Spinal cord (tissue), 10 donors: Measurements from ENCODE around the gene SHMT2. TPM values are rescaled to one million over a fixed set of nuclear protein-coding genes. Genes with fewer than 3 reads are reported as not detected.
A peak's percentile ranks its signal among the peaks of the same experiment; 100 is the strongest.

Experiments
- DNase-seq, 6 donors: peaks; one replicate each; pipeline versions ENCODE4 v3.0.0 to v3.0.0-alpha.2; 2013 to 2015; ENCODE audit warnings: low spot score in 6 of 6, low read depth in 4 of 6
- H3K27ac ChIP-seq: one replicate; pipeline ENCODE4 v1.5.1; 2013; ENCODE audit warnings: low read depth, low read length, control low read depth
- H3K27me3 ChIP-seq: one replicate; pipeline ENCODE4 v1.6.1; 2013; ENCODE audit warnings: low read length; ENCODE audit not compliant: control insufficient read depth, insufficient read depth
- H3K36me3 ChIP-seq: one replicate; pipeline ENCODE4 v1.6.1; 2013; ENCODE audit warnings: low read length; ENCODE audit not compliant: control insufficient read depth, insufficient read depth
- H3K4me1 ChIP-seq: one replicate; pipeline ENCODE4 v1.6.1; 2013; ENCODE audit warnings: low read length; ENCODE audit not compliant: control insufficient read depth, insufficient read depth
- H3K4me3 ChIP-seq: one replicate; pipeline ENCODE4 v1.5.1; 2013; ENCODE audit warnings: low read depth, low read length, control low read depth
- H3K9me3 ChIP-seq: one replicate; pipeline ENCODE4 v1.6.1; 2013; ENCODE audit warnings: low read length; ENCODE audit not compliant: control insufficient read depth, insufficient read depth
- WGBS: methylation state at CpG from one replicate; pipeline ENCODE4 v1.1.5; 2013; ENCODE audit warnings: missing lambda C conversion rate; ENCODE audit not compliant: insufficient coverage; 5-methylcytosine and 5-hydroxymethylcytosine counted together
- polyA plus RNA-seq, 2 donors: library from polyadenylated mRNA; unstranded; fragments of 120-200 nt; gene quantifications; one replicate each; pipeline ENCODE4 v1.2.1, GENCODE V29; 2013; ENCODE audit not compliant: insufficient read length in 2 of 2
- total RNA-seq, 2 donors: library from RNA; depleted of rRNA in 1 of 2; stranded (reverse); fragments of 120-200 nt in 1 of 2; fragments of >200 nt in 1 of 2; gene quantifications; one replicate each; pipeline versions ENCODE4 v1.2.3 to v1.2.4, GENCODE V29; 2013 to 2014
- donor health status: healthy.

The SHMT2 gene
- total and polyA plus RNA-seq, 4 donors: 37.5 to 62.6 (median 57.8) TPM

GRCh38 chr12:57242329-57242690 is 12.8 kb downstream of the SHMT2 start:
- peaks cover 69% of the 10 kb centered on the region for H3K4me1 ChIP-seq

GRCh38 chr12:57242691-57243454 is 13.4 kb downstream of the SHMT2 start:
- 1% methylated on average over 41 of the region's 45 CpGs for WGBS
- Histone ChIP-seq H3K4me3 (peak overlapping the region; percentile 38), H3K9me3 (no peaks in the 10 kb centered on the region), H3K27ac (no peak overlapping the region), H3K27me3 (peaks cover 59% of the 10 kb centered on the region), H3K4me1 (peaks cover 64% of the 10 kb centered on the region), H3K36me3 (no peaks in the 10 kb centered on the region)
- DNase-seq: peak in 4 of 6 donors; percentile 83 to 98 (median 91)

More at GRCh38 chr12:57242329-57242690, 12.8 kb downstream of the SHMT2 start:
- no peaks in the 10 kb centered on the region for H3K36me3 ChIP-seq
- DNase-seq: peak in 2 of 6 donors; percentile 93 to 95
- H3K4me3 ChIP-seq: peak overlapping the region; percentile 38
- WGBS: 2% methylated on average over 16 of the region's 18 CpGs
- H3K27me3 ChIP-seq: peaks cover 64% of the 10 kb centered on the region
- H3K9me3 ChIP-seq: no peaks in the 10 kb centered on the region
- H3K27ac ChIP-seq: no peak overlapping the region

- Histone ChIP-seq H3K9me3 (no peaks in the 10 kb centered on the region), H3K27me3 (peaks cover 50% of the 10 kb centered on the region), H3K36me3 (no peaks in the 10 kb centered on the region), H3K27ac (no peak overlapping the region), H3K4me1 (peaks cover 55% of the 10 kb centered on the region), H3K4me3 (peak overlapping the region; percentile 38)
- WGBS: 5% methylated on average over 26 of the region's 41 CpGs
- DNase-seq: peak in 2 of 6 donors; percentile 89 to 90
Measured at GRCh38 chr12:57243521-57244311, 14.2 kb downstream of the SHMT2 start.

DNA sequence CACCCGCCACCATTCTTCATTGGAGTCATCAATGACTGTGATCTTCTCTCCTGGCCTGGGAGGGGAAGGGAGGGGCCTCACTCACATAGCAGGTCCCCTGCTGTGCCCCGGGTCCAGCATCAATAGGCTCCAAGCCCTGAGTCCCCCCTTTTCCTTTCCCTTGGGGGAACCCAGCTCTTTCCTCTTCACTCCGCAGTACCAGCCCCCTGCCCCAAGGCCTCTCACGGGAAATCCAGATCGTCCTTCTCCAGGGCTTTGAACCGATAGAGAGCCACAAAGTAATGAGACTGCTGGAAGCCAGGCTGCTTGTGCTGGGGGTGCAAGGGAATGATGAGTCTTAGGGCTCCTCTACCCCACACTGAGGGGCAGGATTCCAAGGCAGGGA is 14.8 kb downstream of the SHMT2 start:
- no peak for DNase-seq

GRCh38 chr12:57247041-57247440 is 17.5 kb downstream of the SHMT2 start:
- WGBS: 100% methylated on average over 1 of the region's 1 CpG
- H3K9me3 ChIP-seq: no peaks in the 10 kb centered on the region
- H3K4me3 ChIP-seq: no peak overlapping the region
- peaks cover 24% of the 10 kb centered on the region for H3K4me1 ChIP-seq
- no peak overlapping the region for H3K27ac ChIP-seq
- peak in 1 of 6 donors; percentile 46 for DNase-seq
- peaks cover 2% of the 10 kb centered on the region for H3K36me3 ChIP-seq
- H3K27me3 ChIP-seq: peaks cover 18% of the 10 kb centered on the region

More for the DNA sequence above, 14.8 kb downstream of the SHMT2 start:
- WGBS: no CpG with 5 or more reads among the region's 6 CpGs
- Histone ChIP-seq H3K27ac (no peak overlapping the region), H3K4me3 (no peak overlapping the region), H3K27me3 (peaks cover 45% of the 10 kb centered on the region), H3K4me1 (peaks cover 49% of the 10 kb centered on the region), H3K36me3 (no peaks in the 10 kb centered on the region), H3K9me3 (no peaks in the 10 kb centered on the region)

GRCh38 chr12:57248934-57249742 is 19.6 kb downstream of the SHMT2 start:
- no peaks in the 10 kb centered on the region for H3K9me3 ChIP-seq
- no peak for DNase-seq
- 83% methylated on average over 1 of the region's 7 CpGs for WGBS
- no peaks in the 10 kb centered on the region for H3K27me3 ChIP-seq
- H3K4me1 ChIP-seq: peaks cover 3% of the 10 kb centered on the region
- H3K36me3 ChIP-seq: peaks cover 6% of the 10 kb centered on the region
- H3K4me3 ChIP-seq: no peak overlapping the region
- no peak overlapping the region for H3K27ac ChIP-seq

DNA sequence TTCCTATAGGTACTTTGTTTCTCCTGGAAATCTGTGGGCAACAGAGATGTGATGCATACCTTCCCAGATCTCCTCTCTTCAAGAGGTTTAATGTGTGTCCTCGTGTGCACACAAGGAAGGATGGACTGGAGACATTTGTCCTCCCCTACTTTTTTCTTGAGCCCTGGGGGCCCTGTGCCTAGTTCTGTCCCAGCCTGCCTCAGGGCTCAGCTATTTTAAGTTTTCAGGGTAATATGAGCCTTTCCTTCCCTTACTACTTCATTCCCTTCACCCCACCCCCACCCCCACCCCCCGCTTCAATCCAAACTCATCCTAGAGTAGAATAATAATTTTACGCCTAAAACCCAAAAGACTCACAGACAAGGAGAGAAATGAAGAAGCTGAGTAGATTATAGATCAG is 21.0 kb downstream of the SHMT2 start:
- WGBS: no CpG with 5 or more reads among the region's 3 CpGs
- no peak overlapping the region for H3K4me3 ChIP-seq

GRCh38 chr12:57250956-57251355 is 21.4 kb downstream of the SHMT2 start, which contains the start of gene STAC3:
TSS of gene STAC3 (minus strand) at chr12:57251187. CDS start at chr12:57249636, 1,551 bp downstream.
- no peak for DNase-seq
- no peaks in the 10 kb centered on the region for H3K9me3 ChIP-seq
- H3K4me3 ChIP-seq: no peak within 1 kb of the TSS
- WGBS: 53% methylated on average over 4 of the region's 7 CpGs
- peaks cover 19% of the 10 kb centered on the region for H3K36me3 ChIP-seq
- H3K4me1 ChIP-seq: no peaks in the 10 kb centered on the region
- H3K27me3 ChIP-seq: no peaks in the 10 kb centered on the region
- H3K27ac ChIP-seq: no peak within 1 kb of the TSS

More for the DNA sequence above, 21.0 kb downstream of the SHMT2 start:
- peaks cover 15% of the 10 kb centered on the region for H3K36me3 ChIP-seq
- no peaks in the 10 kb centered on the region for H3K4me1 ChIP-seq
- H3K27ac ChIP-seq: no peak overlapping the region
- DNase-seq: no peak
- no peaks in the 10 kb centered on the region for H3K9me3 ChIP-seq
- H3K27me3 ChIP-seq: no peaks in the 10 kb centered on the region
